ENCODE results near the gene GATA5. TPM values are rescaled to one million over a fixed set of nuclear protein-coding genes. Genes with fewer than 3 reads are reported as not detected.

The GATA5 gene
- total RNA-seq, 2 experiments from 2014 or later: not detected

DNA sequence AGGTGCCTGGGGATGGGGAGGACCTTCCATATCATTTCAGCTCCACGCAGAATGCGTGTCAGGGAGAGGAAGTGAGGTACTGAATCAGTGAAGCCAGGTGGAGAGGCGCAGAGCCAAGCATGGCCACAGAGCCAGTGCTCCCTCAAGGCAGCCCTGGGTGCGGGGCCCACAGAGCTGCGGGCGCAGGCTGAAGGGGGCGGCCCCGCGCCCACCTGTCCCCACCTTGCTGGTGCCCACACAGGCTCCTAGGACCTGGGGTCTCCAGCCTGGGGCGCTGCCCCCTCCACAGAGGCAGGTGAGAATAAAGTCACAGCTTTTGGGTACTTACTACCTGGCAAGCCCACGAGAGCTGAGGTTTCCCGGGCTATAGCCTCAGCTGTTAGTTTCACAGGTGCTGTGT, 40.0 kb upstream of the GATA5 start:
- Mint-ChIP-seq H3K9me3 (no peaks in the 10 kb centered on the region), H3K4me1 (ENCODE audit: low read depth) (no peaks in the 10 kb centered on the region), H3K36me3 (ENCODE audit: low read depth) (no peaks in the 10 kb centered on the region), H3K27ac (no peak overlapping the region), H3K27me3 (peaks cover 7% of the 10 kb centered on the region), H3K4me3 (no peak overlapping the region)
- no peak for TF ChIP-seq CTCF (IDR thresholded peaks at IDR 0.05)
- CTCF ChIA-PET: no interaction called here
- POLR2A ChIA-PET: no interaction called here
- intact Hi-C loops (cut with micrococcal nuclease): no loop called here
- DNase-seq (no peak), ATAC-seq (no peak)

- Mint-ChIP-seq H3K4me3 (no peak overlapping the region), H3K27me3 (peaks cover 7% of the 10 kb centered on the region), H3K36me3 (ENCODE audit: low read depth) (no peaks in the 10 kb centered on the region), H3K9me3 (no peaks in the 10 kb centered on the region), H3K27ac (no peak overlapping the region), H3K4me1 (ENCODE audit: low read depth) (no peaks in the 10 kb centered on the region)
- CTCF ChIA-PET: interaction anchor here (1.2 kb wide), 1 partner anchor 15 kb away, joined by 4 read pairs; no protein-coding TSS in a partner anchor
- no peak for TF ChIP-seq CTCF (IDR thresholded peaks at IDR 0.05)
- POLR2A ChIA-PET: no interaction called here
- ATAC-seq (no peak), DNase-seq (no peak)
- intact Hi-C loops (cut with micrococcal nuclease): no loop called here
Observed at GRCh38 chr20:62515280-62515679, 39.5 kb upstream of the GATA5 start.

GRCh38 chr20:62513991-62514390, 38.2 kb upstream of the GATA5 start:
- intact Hi-C loops (cut with micrococcal nuclease): no loop called here
- POLR2A ChIA-PET: interaction anchor here (1.2 kb wide), 1 partner anchor 9 kb away, joined by 3 read pairs; no protein-coding TSS in a partner anchor
- Mint-ChIP-seq H3K4me3 (no peak overlapping the region), H3K4me1 (ENCODE audit: low read depth) (no peaks in the 10 kb centered on the region), H3K27me3 (peaks cover 7% of the 10 kb centered on the region), H3K9me3 (no peaks in the 10 kb centered on the region), H3K27ac (no peak overlapping the region), H3K36me3 (ENCODE audit: low read depth) (no peaks in the 10 kb centered on the region)
- ATAC-seq (no peak), DNase-seq (no peak)
- no peak for TF ChIP-seq CTCF (IDR thresholded peaks at IDR 0.05)
- CTCF ChIA-PET: interaction anchor here (1.2 kb wide), 1 partner anchor 14 kb away, joined by 4 read pairs; no protein-coding TSS in a partner anchor

- no peak overlapping the region for H3K27ac Mint-ChIP-seq
- DNase-seq: no peak
- TF ChIP-seq CTCF (IDR thresholded peaks at IDR 0.05): no peak
- H3K4me3 Mint-ChIP-seq: no peak overlapping the region
- H3K27me3 Mint-ChIP-seq: peaks cover 7% of the 10 kb centered on the region
- CTCF ChIA-PET: no interaction called here
- POLR2A ChIA-PET: interaction anchor here (0.9 kb wide), 1 partner anchor 12 kb away, joined by 3 read pairs; no protein-coding TSS in a partner anchor
- ATAC-seq: no peak
- H3K36me3 Mint-ChIP-seq (ENCODE audit: low read depth): no peaks in the 10 kb centered on the region
- H3K4me1 Mint-ChIP-seq (ENCODE audit: low read depth): no peaks in the 10 kb centered on the region
- H3K9me3 Mint-ChIP-seq: no peaks in the 10 kb centered on the region
- intact Hi-C loops (cut with micrococcal nuclease): no loop called here
Observed at GRCh38 chr20:62511915-62512610, 36.3 kb upstream of the GATA5 start.

DNA sequence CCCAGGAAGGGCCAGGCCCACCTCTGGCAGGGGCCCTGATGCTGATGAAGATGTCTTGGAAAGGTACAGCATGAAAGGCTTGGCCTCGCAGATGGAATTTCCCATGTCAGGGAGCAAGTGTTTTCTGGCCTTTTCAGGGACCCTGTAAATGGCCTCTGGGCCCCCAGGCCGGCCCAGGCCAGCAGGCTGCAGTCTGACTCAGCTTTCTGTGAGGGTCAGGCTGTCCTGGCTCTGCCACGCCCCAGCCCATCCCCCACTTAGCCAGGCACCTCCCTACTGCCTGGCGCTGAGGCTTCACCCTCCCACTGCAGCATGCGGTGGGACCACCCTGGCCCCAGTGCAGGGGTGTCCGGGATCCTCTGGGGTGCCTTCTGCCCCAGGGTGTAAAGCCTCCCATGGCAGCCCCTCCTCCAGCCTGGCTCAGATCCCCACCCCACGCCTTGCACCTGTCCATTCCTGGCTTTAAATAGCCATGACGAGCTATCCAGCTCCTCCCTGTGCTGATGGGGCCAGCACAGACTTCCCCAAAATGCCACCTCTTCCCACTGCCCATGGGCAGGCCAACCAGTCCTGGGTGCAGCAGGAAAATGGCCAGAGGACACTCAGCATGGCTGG, 35.6 kb upstream of the GATA5 start:
- ATAC-seq (no peak), DNase-seq (no peak)
- Mint-ChIP-seq H3K27ac (no peak overlapping the region), H3K4me1 (ENCODE audit: low read depth) (no peaks in the 10 kb centered on the region), H3K4me3 (no peak overlapping the region), H3K9me3 (no peaks in the 10 kb centered on the region), H3K36me3 (ENCODE audit: low read depth) (no peaks in the 10 kb centered on the region), H3K27me3 (peaks cover 7% of the 10 kb centered on the region)
- POLR2A ChIA-PET: no interaction called here
- TF ChIP-seq CTCF (IDR thresholded peaks at IDR 0.05): no peak
- intact Hi-C loops (cut with micrococcal nuclease): no loop called here
- CTCF ChIA-PET: no interaction called here
